Activated CD8-positive, alpha-beta memory T cell treated with anti-CD3 and anti-CD28 coated beads for 4 hours (primary cell): Measurements from ENCODE around the gene ZEB2.

Experiments used
- DNase-seq, 2 donors: peaks; one replicate each; pipeline ENCODE4 v3.0.0-alpha.2; 2020; ENCODE audit warnings: low read depth in 2 of 2

ZEB2 gene

DNA sequence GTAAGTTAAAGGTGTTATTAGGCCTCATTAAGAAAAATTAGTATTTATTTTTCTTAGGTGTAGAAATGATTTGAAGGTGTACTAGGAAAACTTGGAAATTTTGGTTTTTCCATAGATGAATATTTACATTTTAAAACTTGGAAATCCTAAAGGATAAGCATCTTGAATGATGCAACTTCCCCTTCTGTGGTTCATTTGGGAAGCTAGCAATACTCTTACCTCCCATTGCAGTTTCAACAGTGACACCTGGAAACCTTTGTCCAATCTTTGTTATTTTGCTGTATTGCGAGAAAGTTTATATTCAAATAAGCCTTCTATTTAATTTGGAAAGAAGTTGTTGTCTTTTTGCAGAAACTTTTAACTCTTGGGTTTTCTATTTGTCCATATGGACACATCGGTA, 68.5 kb downstream of the ZEB2 start:
- DNase-seq, result no peak

DNA sequence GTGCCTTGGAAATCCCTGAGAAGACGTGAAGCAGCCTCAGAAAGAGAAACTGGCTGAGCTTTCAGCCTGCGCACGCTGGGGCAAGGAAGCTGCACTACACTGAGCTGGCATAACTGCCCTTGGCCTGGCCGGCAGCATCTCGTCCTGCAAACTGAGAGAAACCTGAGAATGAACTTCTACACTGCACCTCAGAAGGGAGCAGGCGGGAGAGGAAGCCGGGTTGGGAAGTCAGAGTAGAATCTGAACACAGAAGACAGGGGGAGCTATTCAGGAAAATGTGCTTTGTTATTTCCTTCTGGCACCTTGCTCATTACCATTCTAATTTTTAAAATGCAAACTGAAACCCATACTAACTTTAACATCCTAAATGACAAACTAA, 70.9 kb downstream of the ZEB2 start:
- DNase-seq, result no peak

DNA sequence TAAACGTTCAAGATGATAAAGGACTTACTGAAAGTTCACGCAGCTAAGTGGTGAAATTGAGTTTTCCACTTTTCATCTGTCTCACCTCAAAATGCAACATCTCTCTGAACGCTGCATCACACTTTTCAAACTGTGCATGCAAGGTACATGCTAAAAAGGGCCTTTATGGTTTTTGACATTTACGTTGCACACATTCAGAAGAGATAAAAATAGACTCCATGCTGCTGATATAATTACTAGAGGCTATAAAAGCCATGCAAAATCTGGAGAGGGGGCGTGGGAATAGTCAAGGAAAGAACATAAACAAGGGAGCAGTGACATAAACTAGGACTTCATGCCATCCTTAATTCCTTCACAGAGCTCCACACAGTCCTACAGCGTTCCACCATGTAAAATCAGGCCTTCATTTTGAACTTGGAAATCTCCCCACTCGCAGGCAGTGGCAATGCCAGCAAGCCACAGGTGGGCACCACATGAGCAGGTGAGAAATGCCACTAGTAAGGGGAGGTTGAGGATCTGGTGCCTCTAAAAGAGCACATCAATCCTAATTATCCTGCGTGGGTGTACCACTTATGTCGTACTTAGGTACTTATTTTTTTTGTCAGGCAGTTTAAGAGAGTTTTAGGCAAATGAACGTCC, 71.4 kb downstream of the ZEB2 start:
- DNase-seq, result no peak

DNA sequence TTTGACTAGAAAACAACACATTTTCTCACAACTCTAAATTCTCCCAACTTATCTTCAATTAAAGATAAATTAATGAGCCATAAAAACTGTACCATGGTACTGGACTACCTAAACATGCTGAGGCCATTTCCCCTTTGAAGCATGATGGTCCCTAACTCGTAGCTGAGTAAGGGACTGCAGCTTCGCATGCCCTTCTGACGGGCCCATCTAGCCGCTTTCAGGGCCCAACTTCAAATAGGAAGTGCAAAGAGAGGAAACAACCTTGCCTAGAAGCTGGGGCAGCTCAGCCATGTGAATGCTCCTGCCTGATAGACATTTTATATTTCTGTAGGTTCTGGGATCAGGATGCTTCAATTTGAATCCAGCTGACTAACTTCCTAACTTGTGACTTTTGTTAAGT, 72.4 kb downstream of the ZEB2 start:
- no peak for DNase-seq

DNA sequence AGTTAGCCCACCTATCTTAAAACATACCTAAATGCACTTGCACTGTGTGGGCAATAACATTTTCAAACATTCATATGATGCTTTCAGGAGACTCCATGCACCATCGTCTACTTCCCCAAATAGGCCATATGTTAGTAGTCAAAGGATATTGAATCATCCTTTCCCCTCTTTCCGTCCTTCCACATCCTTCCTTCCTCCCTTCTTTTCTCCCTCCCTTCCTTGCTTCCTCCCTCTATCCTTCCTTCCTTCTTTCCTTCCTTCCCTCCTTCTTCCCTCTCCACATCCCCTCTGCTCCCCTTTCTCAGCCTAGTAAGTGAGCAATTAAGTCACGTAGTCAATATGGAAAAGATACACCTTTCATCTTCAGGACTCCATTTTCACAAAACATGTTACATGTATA, 73.8 kb downstream of the ZEB2 start:
- no peak for DNase-seq

DNA sequence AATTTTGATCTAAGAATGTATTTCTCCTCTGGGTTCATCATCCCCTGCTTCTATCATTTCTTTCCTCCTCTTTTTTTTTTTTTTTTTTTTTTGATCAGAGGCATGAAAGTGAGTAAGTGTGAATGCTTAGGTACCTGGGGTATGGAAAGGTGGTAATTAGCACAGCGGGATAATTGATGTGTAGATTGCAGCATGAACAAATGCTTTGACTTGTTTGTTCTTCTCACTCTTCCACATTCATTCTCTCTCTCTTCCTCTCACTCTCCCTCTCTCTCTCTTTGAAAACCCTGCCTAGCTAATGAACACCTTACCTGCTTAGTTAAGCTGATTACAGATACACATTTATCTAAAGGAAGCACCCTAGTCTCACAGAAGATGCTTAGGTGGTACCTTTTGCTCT, 74.7 kb downstream of the ZEB2 start:
- DNase-seq, result no peak

DNA sequence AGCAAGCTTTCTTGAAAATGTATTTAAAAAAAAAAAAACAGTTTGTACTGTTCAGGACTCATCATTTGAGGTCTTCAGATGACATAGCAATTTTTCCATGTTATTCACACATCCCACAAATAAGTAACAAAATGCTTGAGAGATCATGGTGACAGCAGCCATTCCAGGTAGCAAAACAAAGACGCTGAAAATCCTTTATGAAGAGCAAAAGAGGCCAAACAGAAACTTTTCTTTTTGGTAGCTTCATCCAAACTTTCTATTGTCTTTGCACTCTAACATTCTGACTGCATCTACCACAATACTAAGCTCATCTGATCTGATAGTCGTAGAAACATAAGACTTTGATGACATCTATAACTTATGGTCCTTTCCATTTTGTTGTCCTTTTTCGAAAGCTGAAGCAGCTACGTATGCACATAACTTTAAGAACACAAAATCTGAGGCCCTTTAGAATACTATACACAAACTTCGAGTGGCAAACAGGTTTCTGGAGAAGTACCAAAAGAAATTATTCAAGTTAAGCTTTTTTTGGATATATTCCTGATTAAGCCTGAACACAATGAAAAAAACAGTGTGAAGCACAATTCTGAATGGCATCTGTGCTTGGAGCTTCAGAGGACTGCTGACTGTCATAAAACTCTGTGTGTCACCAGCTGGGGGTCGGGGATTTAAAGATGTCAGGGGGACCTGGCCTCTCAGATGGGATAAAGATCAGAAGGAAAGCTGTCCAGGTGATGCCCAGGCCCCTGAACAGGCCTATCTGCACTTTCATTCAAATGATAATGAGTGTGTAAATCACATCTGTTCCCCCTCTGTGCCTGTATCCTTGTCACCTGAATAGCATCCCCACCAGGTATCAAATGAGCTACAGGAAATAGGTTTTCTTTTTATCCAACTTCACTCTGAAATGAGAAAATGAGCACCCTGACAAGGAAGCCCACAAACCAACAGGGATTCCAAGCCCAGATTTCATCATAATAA, 75.8 kb downstream of the ZEB2 start:
- no peak for DNase-seq

DNA sequence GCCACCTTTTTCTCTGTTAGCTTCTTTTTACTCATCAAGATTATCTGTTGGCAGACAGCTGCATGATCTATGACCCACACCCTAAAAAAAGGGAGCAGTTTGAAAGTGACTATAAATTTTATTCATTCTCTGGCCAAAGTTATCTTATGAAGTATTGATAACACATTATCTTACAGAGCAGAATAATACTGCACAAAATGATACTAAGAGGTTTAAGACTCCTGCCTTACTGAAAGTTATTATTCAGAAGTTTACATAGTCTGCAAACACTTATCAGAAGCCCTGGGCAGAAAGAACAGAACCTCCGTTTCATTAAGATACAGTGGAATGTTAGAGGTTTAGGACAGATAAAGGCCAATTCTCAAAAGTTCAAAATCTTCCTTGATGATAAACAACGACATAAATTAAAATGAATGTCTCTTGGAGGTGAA, 78.2 kb downstream of the ZEB2 start:
- DNase-seq, result no peak

DNA sequence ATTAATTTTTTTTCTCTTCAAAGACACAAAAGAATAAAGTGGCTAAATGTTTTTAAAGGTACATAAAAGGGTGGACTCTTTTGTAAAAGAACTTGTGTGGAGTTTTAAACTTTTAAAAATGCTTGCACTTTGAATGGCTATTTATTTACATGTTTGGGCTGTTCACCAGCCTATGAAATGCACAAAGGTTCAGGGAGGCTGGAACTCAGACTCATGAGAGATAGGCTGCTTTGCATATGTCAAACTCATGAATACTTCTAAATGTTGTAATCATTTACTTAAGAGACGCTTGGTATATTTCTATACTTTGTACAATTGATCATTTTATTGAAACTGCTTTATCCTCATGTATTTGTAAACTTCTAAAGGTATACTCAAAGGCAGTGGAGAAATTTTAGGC, 79.9 kb downstream of the ZEB2 start:
- DNase-seq, result no peak

DNA sequence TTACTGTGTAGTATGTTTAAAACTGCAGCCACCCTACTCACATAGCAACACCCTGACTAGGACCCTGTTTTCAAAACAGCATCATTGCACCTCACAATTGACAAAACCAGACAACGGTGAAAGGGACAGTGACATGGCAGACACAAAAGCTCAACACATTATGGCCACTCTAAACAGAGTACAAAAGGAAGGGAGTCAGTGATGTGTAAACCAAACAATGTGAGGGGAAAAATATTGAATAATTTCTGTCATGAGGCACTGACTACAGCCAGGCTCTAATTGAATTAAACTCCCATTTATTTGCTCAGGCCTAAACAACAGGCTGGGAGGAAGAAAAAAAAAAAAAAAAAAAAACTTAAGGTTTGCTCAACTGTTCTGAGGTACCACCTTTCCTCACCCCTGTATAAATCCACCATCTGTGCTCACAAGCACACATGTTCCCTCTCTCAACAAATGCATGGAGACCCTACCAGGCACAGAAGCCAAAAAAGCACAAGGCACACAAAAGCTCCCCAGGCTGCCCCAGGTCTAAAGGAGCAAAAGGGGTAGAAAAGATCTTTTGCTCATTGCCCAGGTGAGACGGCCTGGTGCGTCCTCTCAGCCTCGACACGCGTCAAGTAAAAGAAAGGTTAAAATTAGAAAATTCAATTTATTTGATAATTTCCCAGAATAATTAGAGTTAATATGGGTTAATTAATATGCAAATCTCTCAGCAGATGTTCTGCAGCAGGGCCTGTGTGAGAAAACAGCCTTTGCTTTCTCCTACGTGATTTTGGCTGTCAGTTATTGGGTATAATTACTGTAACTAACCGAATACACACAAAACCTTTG, 80.9 kb downstream of the ZEB2 start:
- DNase-seq, result no peak

DNA sequence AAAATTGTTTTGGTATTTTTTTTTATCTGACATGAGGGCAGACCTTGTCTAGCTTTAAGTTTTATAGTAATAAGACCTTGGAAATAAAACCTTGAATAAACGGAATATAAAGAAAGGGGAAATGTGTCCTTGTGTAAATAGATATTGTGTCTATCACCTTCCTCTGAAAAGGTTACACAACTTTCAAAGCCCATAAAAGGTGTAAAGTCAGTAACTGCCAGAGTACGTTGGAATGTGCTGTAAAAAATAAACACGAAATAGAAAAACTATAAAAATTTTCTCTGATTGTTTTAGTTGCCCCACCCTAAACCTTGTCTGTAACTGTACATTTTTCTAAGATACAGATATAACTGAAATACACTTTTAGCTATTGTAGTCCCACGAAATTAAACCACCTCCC, 82.3 kb downstream of the ZEB2 start:
- no peak for DNase-seq

DNA sequence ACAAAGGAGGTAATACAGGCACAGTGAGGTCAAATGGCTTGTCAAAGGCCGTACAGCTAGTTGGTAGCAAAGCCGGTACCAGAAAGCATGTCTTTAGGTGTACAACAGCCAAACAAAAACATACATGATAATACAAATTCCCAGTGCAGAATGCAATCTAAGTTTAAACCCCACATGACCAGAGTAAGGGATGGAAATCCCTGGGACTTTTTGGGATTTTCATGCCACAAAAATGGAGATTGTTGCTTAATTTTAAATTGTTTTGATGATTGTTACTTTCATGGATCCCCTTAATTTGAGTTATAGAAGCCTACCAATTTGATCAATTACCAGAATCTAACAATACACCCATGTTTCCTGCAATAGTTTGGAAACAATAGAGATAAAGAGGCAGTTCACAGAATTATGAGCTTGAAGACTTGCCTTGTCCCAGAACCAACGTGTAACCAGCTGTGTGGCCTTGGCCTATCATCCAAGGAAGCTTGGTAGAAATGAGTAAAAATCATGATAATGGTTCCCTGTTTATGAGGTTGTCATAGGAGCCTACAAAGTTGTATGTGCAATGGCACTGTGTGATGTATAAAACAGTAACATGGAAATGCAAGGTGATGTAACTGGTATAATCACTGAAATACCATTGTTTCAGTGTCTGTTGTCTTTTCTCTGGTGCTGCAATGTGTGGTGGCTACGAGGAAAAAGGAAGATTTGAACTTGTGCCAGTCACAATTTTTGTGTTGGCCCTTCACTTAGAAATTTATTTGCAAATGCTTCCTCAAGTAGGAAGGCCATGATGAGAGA, 85.3 kb downstream of the ZEB2 start:
- DNase-seq, result no peak

DNA sequence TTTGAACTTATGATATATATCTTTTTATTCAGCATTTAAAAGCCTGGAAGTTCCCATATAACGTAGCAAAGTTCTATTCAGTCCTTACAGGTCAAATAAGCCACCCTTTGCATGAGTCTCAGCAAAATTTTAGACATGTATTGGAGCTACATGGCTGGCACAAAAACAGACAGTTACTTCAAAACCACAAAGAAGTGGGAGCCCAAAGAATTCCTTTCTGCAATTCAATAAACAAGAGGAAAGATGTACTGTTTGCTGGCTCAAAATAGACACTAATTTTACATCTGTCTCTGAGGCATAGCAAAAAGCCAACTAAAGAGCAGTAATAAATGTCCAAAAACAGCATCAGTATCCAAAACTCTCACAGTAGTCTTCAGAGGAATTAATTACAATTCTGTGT, 87.0 kb downstream of the ZEB2 start:
- DNase-seq, result no peak

DNA sequence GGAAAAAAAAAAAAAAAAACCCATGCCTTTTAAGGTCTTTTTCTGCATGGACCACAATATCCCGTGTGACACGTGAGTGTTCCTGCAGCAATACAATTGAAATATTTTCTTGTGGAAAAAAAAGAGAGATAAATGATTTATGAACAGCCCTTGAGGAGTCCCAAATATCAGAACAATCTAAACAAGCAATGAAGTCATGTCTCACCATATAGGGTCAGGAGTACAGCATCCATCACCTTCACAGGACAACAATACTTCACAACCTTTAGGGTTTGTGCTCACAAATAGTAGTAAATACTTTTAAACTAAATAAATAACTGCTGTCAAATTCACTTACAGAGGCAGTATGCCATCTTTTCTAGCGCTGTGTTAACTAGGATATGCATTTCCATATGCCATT, 87.9 kb downstream of the ZEB2 start:
- no peak for DNase-seq

DNA sequence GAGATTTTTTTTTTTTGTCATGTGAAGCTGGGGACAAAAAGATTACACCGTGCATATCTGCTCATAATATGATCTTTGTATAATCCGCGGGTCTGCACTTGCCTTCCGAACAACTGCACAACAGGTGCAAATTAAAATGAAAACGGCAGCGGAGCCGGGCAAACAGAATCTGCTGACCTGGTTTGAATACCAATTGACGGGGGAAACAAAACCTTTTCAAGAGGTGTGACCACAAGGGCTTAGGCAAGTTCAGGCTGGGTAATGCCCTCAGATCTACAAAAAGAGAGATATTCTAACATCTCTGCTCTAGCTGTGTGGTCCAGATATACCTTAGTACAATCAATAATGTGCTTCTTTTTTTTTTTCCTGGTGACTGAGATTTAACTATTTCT, 88.5 kb downstream of the ZEB2 start:
- DNase-seq, result no peak

DNA sequence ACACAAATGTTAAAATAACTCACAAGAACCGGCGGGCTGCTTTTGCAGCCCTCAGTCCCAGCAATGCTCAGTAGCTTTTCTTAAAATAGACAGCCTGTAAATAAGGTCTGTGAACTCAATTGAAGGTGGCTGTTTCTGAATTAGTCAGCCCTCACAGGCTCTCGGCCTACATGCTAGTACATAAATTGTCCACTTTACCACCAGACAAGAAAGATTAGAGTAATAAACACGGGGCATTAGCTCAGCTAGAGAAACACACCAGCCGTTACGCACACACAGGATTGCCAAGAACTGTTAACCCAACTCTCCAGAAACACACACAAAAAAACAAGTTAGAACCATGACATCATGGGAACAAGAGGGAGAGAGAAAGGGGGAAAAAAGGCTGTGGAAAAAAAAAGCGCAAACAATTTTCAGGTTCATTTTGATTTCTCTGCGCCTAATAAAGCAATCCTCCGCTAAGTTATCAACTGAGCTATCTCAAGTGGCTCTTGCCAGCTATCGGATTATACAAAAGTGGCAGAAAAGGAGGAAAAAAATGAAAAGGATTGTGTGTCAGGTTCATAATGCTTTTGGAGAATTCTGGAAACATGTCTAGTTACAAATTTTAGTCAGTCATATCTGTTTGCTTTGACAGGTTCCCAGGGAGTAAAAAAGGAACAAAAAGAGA, 89.1 kb downstream of the ZEB2 start:
- no peak for DNase-seq

DNA sequence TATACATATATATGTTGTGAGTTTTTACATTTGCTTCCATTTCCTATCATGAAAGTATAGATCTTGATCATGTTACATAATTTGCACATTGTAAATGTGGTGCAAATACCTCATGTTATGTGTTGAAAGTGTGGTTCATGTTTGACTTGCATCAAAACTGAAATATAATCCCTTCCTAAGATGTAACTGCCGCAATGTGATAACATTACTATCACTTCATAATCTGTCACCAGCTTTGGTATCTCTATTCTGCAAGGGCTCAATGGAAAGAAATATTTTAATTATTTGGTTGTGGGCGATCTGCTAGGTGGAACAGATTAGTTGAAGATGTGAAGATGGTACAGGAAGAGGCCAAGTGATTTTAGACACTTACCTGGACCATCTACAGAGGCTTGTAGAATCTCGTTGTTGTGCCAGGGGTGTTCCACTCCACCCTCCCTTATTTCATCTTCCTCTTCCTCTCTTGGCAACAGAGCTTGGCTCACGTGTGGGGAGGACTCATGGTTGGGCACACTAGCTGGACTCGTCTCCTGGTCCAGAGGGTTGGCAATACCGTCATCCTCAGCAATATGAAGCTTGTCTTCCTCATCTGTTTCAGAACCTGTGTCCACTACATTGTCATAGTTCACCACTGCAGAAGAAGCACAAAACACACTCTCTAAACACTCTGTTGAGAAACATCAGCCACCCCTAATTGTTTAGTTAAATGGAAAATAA, 90.4 kb downstream of the ZEB2 start:
- no peak for DNase-seq

DNA sequence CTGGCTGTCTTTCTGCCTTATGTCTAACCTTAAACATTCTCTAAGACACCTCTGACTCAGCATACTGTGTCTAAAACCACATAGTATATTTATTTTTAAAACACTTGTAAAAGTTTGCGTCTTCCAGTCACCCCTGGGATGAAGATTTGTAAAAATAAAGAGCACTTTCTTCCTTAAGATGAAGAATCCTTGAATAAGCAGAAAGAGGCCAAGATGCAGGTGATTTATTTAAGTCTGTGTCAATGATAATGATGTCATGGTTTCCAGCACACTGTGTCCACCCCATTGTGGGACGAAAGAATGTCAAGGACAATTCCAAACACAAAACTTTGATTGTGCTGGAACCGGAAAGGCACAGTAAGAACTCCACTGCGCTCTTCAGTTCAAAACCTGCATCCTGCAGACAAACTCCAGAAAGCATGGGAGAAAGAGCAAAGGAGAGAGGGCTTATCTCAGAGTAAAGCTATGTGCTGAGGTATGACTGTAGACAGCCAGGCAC, 92.9 kb downstream of the ZEB2 start:
- no peak for DNase-seq

DNA sequence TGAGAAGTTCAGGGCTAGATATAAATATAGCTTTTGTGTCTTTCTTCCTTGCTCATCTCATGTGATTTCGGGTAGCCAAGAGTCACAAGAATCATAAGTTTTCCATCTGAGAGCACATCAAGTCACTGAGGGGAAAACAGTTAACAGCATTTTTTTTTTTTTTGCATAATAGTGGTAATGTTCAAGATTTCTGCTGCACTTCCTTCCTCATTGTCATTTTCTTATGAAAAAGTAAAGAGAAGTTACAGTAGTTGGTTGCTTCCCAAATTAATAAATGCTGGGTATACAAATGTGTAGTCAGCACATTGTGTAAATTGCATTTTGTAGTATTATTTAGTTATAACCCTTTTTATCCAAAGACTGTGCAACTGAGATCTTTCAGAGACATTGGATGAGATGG, 93.6 kb downstream of the ZEB2 start:
- DNase-seq, result no peak

DNA sequence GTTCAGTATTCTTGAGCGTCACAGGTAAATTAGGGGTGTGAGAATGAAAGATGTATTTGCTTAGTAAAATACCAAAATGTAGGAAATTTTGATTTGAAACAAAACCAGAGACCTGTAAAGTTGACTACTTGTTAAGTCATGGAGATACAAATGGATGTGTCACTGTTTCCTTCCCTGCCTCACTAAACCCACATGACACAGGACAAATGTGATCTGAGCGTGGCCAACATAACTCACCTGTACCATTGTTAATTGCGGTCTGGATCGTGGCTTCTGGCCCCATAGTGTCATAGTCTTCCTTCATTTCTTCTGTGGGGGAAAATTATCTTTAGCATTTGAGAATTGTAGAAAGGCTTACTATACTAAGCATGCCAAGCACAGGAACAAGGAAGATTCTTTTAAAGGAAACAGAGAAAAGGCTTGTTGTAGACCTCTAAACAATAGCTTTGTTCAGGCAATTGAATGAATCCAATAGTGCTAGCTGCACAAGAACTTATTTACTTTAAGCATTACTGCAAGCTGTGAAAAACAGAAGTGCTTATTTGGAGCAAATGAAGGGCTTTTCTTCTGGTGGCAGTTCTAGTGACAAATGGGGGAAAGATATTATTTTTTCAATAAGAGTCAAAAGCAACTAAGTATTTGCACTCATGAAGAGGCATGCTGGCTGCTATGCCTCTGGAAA, 95.2 kb downstream of the ZEB2 start:
- no peak for DNase-seq
